IMR-90 (cell line): Measurements from ENCODE around the gene NOL4L. TPM values are rescaled to one million over a fixed set of nuclear protein-coding genes. Genes with fewer than 3 reads are reported as not detected.

Experiments used
- ATAC-seq: fragments of 200-7000 bp; cut with Tn5 transposase; 2 replicates; pipeline ENCODE4 v1.9.1; 2020; ENCODE audit warnings: low read depth, mild to moderate bottlenecking, moderate library complexity
- BruUV-seq: library from RNA; stranded (reverse); fragments of 400-500 nt; replicated peaks from 2 replicates; lab custom pipeline; 2021; lab: Mats Ljungman, UMichigan
- CTCF ChIA-PET: fragments of 300-600 bp; formaldehyde crosslinking; extraction: SDS; loops from one replicate; lab custom pipeline; 2021; ENCODE audit warnings: antibody characterized with exemption; lab: Yijun Ruan, JAX
- POLR2A ChIA-PET: fragments of 300-600 bp; sonication (Branson Sonifier 250); formaldehyde crosslinking; loops from one replicate; lab custom pipeline; 2022; ENCODE audit warnings: antibody characterized with exemption; ENCODE audit not compliant: unreplicated experiment; lab: Charles Lee
- DNase-seq: peaks from one replicate; pipeline ENCODE4 v3.0.0; 2013
- H2AFZ ChIP-seq: replicated peaks from 2 replicates; pipeline ENCODE3; 2013; ENCODE audit warnings: low read length, mild to moderate bottlenecking; ENCODE audit not compliant: poor library complexity
- H2AK5ac ChIP-seq: 2 replicates; pipeline ENCODE4 v1.6.1; 2013; ENCODE audit warnings: low read depth, low read length, inconsistent platforms
- H2AK9ac ChIP-seq: replicated peaks from 2 replicates; pipeline ENCODE3; 2013; ENCODE audit warnings: mild to moderate bottlenecking, low read depth, low read length, moderate library complexity; ENCODE audit not compliant: poor library complexity
- H2BK120ac ChIP-seq: 2 replicates; pipeline ENCODE4 v1.6.1; 2013; ENCODE audit warnings: low read depth, low read length, inconsistent platforms
- H2BK15ac ChIP-seq: 3 replicates; pipeline ENCODE4 v1.6.1; 2013; ENCODE audit warnings: low read depth, low read length, inconsistent platforms
- H2BK20ac ChIP-seq: 2 replicates; pipeline ENCODE4 v1.6.1; 2013; ENCODE audit warnings: low read depth, mild to moderate bottlenecking, inconsistent platforms, low read length, moderate library complexity
- H2BK5ac ChIP-seq: 2 replicates; pipeline ENCODE4 v1.6.1; 2013; ENCODE audit warnings: mild to moderate bottlenecking, low read depth, low read length, inconsistent platforms; ENCODE audit not compliant: poor library complexity, severe bottlenecking
- H3K14ac ChIP-seq: replicated peaks from 2 replicates; pipeline ENCODE4 v1.6.1; 2013; ENCODE audit warnings: low read depth, low read length, inconsistent platforms
- H3K18ac ChIP-seq: 2 replicates; pipeline ENCODE4 v1.6.1; 2013; ENCODE audit warnings: low read depth, low read length, control low read depth
- H3K23ac ChIP-seq: 2 replicates; pipeline ENCODE4 v1.6.1; 2013; ENCODE audit warnings: low read depth, low read length, inconsistent platforms
- H3K27ac ChIP-seq: 2 replicates; pipeline ENCODE4 v1.5.1; 2013; ENCODE audit warnings: mild to moderate bottlenecking, control low read depth, low read length; ENCODE audit not compliant: insufficient read depth
- H3K27me3 ChIP-seq: 2 replicates; pipeline ENCODE4 v1.6.1; 2013; ENCODE audit warnings: low read length; ENCODE audit not compliant: control insufficient read depth, insufficient read depth
- H3K36me3 ChIP-seq: 2 replicates; pipeline ENCODE4 v1.6.1; 2013; ENCODE audit warnings: low read length, mixed read lengths; ENCODE audit not compliant: control insufficient read depth, insufficient read depth
- H3K4ac ChIP-seq: 2 replicates; pipeline ENCODE4 v1.6.1; 2013; ENCODE audit warnings: low read depth, low read length, inconsistent platforms
- H3K4me1 ChIP-seq: 2 replicates; pipeline ENCODE4 v1.6.1; 2013; ENCODE audit warnings: low read length, mixed read lengths; ENCODE audit not compliant: control insufficient read depth, insufficient read depth
- H3K4me2 ChIP-seq: 2 replicates; pipeline ENCODE4 v1.6.1; 2013; ENCODE audit warnings: low read depth, mild to moderate bottlenecking, control low read depth, low read length, moderate library complexity
- H3K4me3 ChIP-seq: 2 replicates; pipeline ENCODE4 v1.5.1; 2013; ENCODE audit warnings: low read depth, mild to moderate bottlenecking, control low read depth, low read length, moderate library complexity; ENCODE audit not compliant: insufficient read depth
- H3K56ac ChIP-seq: 2 replicates; pipeline ENCODE4 v1.6.1; 2013; ENCODE audit warnings: low read length, inconsistent platforms; ENCODE audit not compliant: insufficient read depth; ENCODE audit errors: extremely low read depth
- H3K79me1 ChIP-seq, 2 experiments: 2 replicates each; pipeline ENCODE4 v1.6.1; 2013; ENCODE audit warnings: low read length in 2 of 2, inconsistent platforms in 1 of 2, low read depth in 1 of 2
- H3K9ac ChIP-seq: 2 replicates; pipeline ENCODE4 v1.6.1; 2013; ENCODE audit warnings: low read depth, low read length, control low read depth
- H3K9me1 ChIP-seq: 2 replicates; pipeline ENCODE4 v1.6.1; 2013; ENCODE audit warnings: low read length, inconsistent platforms; ENCODE audit not compliant: insufficient read depth
- H3K9me3 ChIP-seq: 2 replicates; pipeline ENCODE4 v1.6.1; 2013; ENCODE audit warnings: low read length; ENCODE audit not compliant: control insufficient read depth, insufficient read depth
- H4K20me1 ChIP-seq: 2 replicates; pipeline ENCODE4 v1.6.1; 2013; ENCODE audit warnings: low read length, inconsistent platforms; ENCODE audit not compliant: insufficient read depth
- H4K5ac ChIP-seq: 2 replicates; pipeline ENCODE4 v1.6.1; 2013; ENCODE audit warnings: mild to moderate bottlenecking, low read depth, low read length, control low read depth
- H4K8ac ChIP-seq, 2 experiments: 2 replicates each; pipeline ENCODE4 v1.6.1; 2013; ENCODE audit warnings: low read depth in 2 of 2, low read length in 2 of 2, control low read depth in 1 of 2, inconsistent platforms in 1 of 2
- H4K91ac ChIP-seq: 2 replicates; pipeline ENCODE4 v1.6.1; 2013; ENCODE audit warnings: low read depth, low read length, inconsistent platforms; ENCODE audit not compliant: insufficient read depth
- BHLHE40 ChIP-seq: fragments of 150-350 bp; IDR thresholded peaks from 2 replicates; pipeline ENCODE4 v1.6.1; 2016; ENCODE audit warnings: mild to moderate bottlenecking, low read depth, low read length
- CEBPB ChIP-seq: IDR thresholded peaks from 2 replicates; pipeline ENCODE4 v1.6.1; 2012; ENCODE audit warnings: low read depth, low read length, improper control_type of control experiment
- CTCF ChIP-seq: conservative IDR thresholded peaks from 2 replicates; pipeline ENCODE4 v1.5.1; 2012; ENCODE audit warnings: mild to moderate bottlenecking, low read depth, low read length, improper control_type of control experiment
- FOS ChIP-seq: fragments of 150-350 bp; IDR thresholded peaks from 2 replicates; pipeline ENCODE4 v1.6.1; 2016; ENCODE audit warnings: low read depth, low read length
- MAFK ChIP-seq: IDR thresholded peaks from 2 replicates; pipeline ENCODE4 v1.6.1; 2012; ENCODE audit warnings: low read depth, low read length, improper control_type of control experiment
- MAZ ChIP-seq: IDR thresholded peaks from 2 replicates; pipeline ENCODE4 v1.6.1; 2012; ENCODE audit warnings: low read depth, mild to moderate bottlenecking, low read length, improper control_type of control experiment, moderate library complexity, borderline replicate concordance
- MXI1 ChIP-seq: IDR thresholded peaks from 2 replicates; pipeline ENCODE4 v1.6.1; 2012; ENCODE audit warnings: low read depth, mild to moderate bottlenecking, low read length, moderate library complexity, borderline replicate concordance
- POLR2A ChIP-seq: IDR thresholded peaks from 2 replicates; pipeline ENCODE4 v1.6.1; 2012; ENCODE audit warnings: mild to moderate bottlenecking, low read depth, low read length
- RAD21 ChIP-seq: IDR thresholded peaks from 2 replicates; pipeline ENCODE4 v1.6.1; 2012; ENCODE audit warnings: low read length, improper control_type of control experiment
- RCOR1 ChIP-seq: IDR thresholded peaks from 2 replicates; pipeline ENCODE4 v1.6.1; 2012; ENCODE audit warnings: mild to moderate bottlenecking, low read length, improper control_type of control experiment; ENCODE audit not compliant: insufficient replicate concordance
- RFX5 ChIP-seq: IDR thresholded peaks from 2 replicates; pipeline ENCODE4 v1.8.0; 2012; ENCODE audit warnings: low read depth, mild to moderate bottlenecking, low read length, moderate library complexity
- SMC3 ChIP-seq: fragments of 150-350 bp; IDR thresholded peaks from 2 replicates; pipeline ENCODE4 v1.6.1; 2016; ENCODE audit warnings: low read depth, mild to moderate bottlenecking, antibody characterized with exemption, low read length, moderate library complexity
- USF2 ChIP-seq: fragments of 150-350 bp; IDR thresholded peaks from 2 replicates; pipeline ENCODE4 v1.6.1; 2017; ENCODE audit warnings: mild to moderate bottlenecking, antibody characterized with exemption, low read length, low read depth
- WGBS, 2 experiments: methylation state at CpG; one replicate each; pipeline versions ENCODE4 v1.1.5 to v1.1.7; 2013; ENCODE audit warnings: missing lambda C conversion rate in 2 of 2; ENCODE audit not compliant: insufficient read length in 1 of 2; ENCODE audit errors: extremely low coverage in 2 of 2; 5-methylcytosine and 5-hydroxymethylcytosine counted together
- dilution Hi-C: fragments of 300-500 bp; cut with HindIII; formaldehyde crosslinking; loops from one replicate; pipeline ENCODE4 v1.14.3; 2018; ENCODE audit warnings: low sequenced_read_pairs; ENCODE audit not compliant: unreplicated experiment
- in situ Hi-C: fragments of 300-500 bp; cut with MboI; formaldehyde crosslinking; loops from 3 replicates; pipeline ENCODE4 v1.14.3; 2019; ENCODE audit warnings: low sequenced_read_pairs, inconsistent platforms, mixed read lengths
- intact Hi-C: fragments of 100-400 bp; cut with micrococcal nuclease; formaldehyde crosslinking; loops from 2 replicates; pipeline ENCODE4 v1.10.0; 2022
- polyA plus RNA-seq, 3 experiments: library from polyadenylated mRNA; depleted of rRNA; stranded (reverse); fragments of >200 nt; gene quantifications; 2 replicates each; pipeline ENCODE4 v1.2.3, GENCODE V29; 2012; ENCODE audit warnings: low replicate concordance in 1 of 3
- total RNA-seq: library from RNA; depleted of rRNA; stranded (reverse); fragments of >200 nt; gene quantifications from 2 replicates; pipeline ENCODE4 v1.2.3, GENCODE V29; 2012

The NOL4L gene
- total and polyA plus RNA-seq, 2 of the 4 experiments (the other 2 are of a cell fraction), result 4.7 to 13.3 TPM

GRCh38 chr20:32458837-32459220 is 126.3 kb downstream of the NOL4L start:
- H3K4me1 ChIP-seq, result peaks cover 19% of the 10 kb centered on the region
- DNase-seq, result no peak
- no peak overlapping the region for H2AFZ ChIP-seq
- H4K8ac ChIP-seq, result no peak overlapping the region
- H3K79me1 ChIP-seq, result peaks cover 33 to 76% of the 10 kb centered on the region in 2 experiments
- no peak overlapping the region for H2BK20ac ChIP-seq
- no peaks in the 10 kb centered on the region for H3K9me3 ChIP-seq
- CTCF ChIA-PET, result interaction anchor here (0.6 kb wide), 1 partner anchor 652 kb away, joined by 4 read pairs; no protein-coding TSS in a partner anchor
- no peak overlapping the region for H2BK15ac ChIP-seq
- no peak overlapping the region for H3K27ac ChIP-seq
- no peak overlapping the region for H2AK5ac ChIP-seq
- H3K9ac ChIP-seq, result no peak overlapping the region
- H3K23ac ChIP-seq, result no peak overlapping the region
- TF ChIP-seq BHLHE40 (no peak), FOS (no peak), RCOR1 (no peak), RFX5 (no peak), MAFK (no peak), POLR2A (no peak), CEBPB (no peak), SMC3 (no peak), RAD21 (no peak), MAZ (no peak), MXI1 (no peak), CTCF (no peak), USF2 (no peak)
- no CpG with 5 or more reads among the region's 12 CpGs for WGBS, 2 experiments
- peaks cover 31% of the 10 kb centered on the region for H4K20me1 ChIP-seq
- no peak overlapping the region for H3K18ac ChIP-seq
- ATAC-seq, result no peak
- dilution Hi-C loops (no loop called here), in situ Hi-C loops (no loop called here), intact Hi-C loops (no loop called here)
- no peak overlapping the region for H3K4me3 ChIP-seq
- no peak overlapping the region for H4K91ac ChIP-seq
- no peak overlapping the region for H3K56ac ChIP-seq
- H2BK120ac ChIP-seq, result no peak overlapping the region
- no peak overlapping the region for H2AK9ac ChIP-seq
- POLR2A ChIA-PET, result no interaction called here
- BruUV-seq, result no TSS peak
- H2BK5ac ChIP-seq, result no peak overlapping the region
- no peak overlapping the region for H3K4ac ChIP-seq
- H3K27me3 ChIP-seq, result no peaks in the 10 kb centered on the region
- H3K14ac ChIP-seq, result no peak overlapping the region
- no peak overlapping the region for H4K5ac ChIP-seq
- H3K9me1 ChIP-seq, result peaks cover 20% of the 10 kb centered on the region; the same call in 1 of the 2 replicates
- peaks cover 24% of the 10 kb centered on the region for H3K36me3 ChIP-seq
- no peak overlapping the region for H3K4me2 ChIP-seq
